H54 (cell line): ENCODE data around the gene TWSG1.
"Not testable (repeated sequence)": the region's sequence is repeated elsewhere in the genome, so short reads cannot be mapped to it uniquely, and the experiment has no call there.

Source experiments
- DNase-seq: peaks from one replicate; pipeline ENCODE4 v3.0.0; 2011; ENCODE audit warnings: low spot score, mixed read lengths; ENCODE audit not compliant: insufficient read length
- FAIRE-seq: peaks from 3 replicates; lab custom pipeline; 2011; peaks lifted over from hg19 to GRCh38; lab: Jason Lieb, UNC
- POLR2A ChIP-seq: IDR thresholded peaks from 2 replicates; pipeline ENCODE4 v1.6.1; 2011; ENCODE audit warnings: low read depth, mild to moderate bottlenecking, low read length

The TWSG1 gene

DNA sequence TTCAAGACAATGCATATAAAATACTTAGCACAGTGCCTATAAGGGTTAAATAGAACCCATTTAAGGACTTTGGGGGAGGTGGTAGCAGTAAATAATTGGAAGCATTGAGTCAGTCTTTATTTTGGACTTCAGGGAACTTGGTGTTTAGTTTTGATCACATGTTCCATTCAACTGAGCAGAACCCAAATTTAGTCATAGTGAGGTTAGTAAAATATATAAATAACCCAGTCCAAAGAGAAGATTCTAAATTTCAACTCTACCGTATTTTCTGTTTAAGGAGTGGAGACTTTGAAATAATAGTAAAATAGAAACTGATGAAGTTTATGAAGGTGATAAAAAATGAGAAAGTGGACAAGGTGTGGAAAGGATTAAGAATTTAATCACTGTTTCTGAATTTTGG lies 19.7 kb downstream of the TWSG1 start:
- FAIRE-seq (no peak), DNase-seq (no peak)
- TF ChIP-seq POLR2A: no peak

DNA sequence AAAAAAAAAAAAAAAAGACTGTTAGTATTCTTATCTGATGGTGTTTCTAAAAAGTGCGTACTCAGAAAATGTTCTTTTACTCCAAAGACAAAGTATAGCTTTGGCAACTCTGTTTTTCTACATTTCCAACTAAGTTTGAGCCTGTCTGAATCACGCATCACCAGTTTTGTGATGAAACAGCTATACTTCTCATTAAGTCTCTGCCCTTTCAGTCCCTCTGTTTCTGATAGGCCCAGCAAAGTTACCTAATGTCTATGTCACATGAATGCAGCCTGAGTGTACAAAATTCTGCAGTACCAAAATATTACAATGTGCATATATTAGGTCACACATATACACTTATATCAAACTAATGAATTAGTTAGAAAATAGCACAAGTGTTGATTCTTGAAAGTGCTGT lies 22.4 kb downstream of the TWSG1 start:
- TF ChIP-seq POLR2A: no peak
- no peak for DNase-seq
- FAIRE-seq: no peak

DNA sequence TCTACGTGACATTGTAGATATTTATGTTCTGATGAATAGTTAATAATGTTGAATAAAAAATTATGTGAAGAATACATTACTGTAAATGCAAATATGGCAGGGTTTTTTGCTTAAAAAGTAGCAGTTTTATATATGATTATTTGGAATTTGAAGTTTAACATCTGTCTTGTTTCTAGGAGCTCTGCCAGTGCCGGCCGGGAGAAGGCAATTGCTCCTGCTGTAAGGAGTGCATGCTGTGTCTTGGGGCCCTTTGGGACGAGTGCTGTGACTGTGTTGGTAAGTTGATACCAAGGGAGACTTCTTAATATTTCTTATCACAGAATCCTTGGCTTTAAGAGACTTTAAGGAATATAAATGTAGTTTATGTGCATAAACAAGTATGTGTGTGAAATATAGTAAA lies 25.2 kb downstream of the TWSG1 start:
- no peak for FAIRE-seq
- no peak for TF ChIP-seq POLR2A
- no peak for DNase-seq

DNA sequence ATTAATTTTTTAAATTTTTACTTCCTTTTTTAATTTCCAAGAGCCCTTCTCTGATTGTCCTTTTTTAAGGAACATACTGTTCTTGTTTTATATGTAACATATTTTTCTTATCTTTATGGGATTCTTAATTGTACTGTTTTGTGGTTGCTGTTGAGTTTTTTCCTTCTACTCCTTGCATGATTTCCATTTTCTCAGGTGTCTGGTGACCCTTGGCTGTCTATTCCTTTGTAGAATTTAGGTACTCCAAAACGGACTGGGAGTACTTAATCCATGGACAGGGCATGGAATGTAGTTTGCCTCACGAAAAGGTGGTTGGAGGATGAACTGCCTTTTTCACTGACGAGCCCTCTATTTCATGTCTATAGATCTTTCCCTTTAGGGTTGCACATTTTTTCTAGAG lies 26.6 kb downstream of the TWSG1 start:
- DNase-seq (no peak), FAIRE-seq (no peak)
- TF ChIP-seq POLR2A: no peak

DNA sequence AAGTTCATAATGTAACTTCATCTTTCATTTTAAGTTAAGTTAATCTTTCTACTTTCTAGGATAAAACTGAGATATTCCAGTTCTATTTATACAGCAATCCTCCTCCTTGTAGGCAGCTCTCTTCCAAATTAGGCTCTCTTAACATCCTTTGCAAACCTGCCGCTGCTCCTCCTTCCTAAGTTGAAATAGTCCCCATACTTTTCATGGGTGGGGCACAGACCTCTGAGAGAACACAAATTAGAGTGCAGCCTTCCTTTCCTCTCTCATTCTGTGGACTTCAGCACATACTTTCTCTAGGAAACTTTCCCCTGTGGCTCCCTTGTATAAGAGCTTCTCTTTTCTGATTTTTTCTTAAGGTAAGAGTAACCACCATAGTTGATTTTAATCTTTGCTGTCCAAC lies 28.3 kb downstream of the TWSG1 start:
- TF ChIP-seq POLR2A: no peak
- FAIRE-seq: no peak
- no peak for DNase-seq

DNA sequence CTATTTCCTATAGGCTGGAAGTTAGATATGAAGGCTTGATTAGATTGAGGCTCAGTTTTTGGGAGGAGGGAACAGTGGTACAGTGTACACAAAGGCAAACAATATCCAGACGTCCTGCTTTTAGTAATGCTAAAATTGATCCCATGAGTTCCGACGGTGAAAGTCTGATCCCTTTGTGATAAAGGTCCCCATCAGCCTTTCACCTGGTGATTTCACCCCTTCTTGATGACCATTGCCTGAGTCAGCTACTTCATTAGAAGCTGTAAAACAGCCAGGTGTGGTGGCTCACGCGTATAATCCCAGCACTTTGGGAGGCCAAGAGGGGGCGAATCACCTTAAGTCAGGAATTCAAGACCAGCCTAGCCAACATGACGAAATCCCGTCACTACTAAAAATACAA lies 29.7 kb downstream of the TWSG1 start:
- peak; percentile 88 for FAIRE-seq
- no peak for TF ChIP-seq POLR2A
- DNase-seq: no peak

DNA sequence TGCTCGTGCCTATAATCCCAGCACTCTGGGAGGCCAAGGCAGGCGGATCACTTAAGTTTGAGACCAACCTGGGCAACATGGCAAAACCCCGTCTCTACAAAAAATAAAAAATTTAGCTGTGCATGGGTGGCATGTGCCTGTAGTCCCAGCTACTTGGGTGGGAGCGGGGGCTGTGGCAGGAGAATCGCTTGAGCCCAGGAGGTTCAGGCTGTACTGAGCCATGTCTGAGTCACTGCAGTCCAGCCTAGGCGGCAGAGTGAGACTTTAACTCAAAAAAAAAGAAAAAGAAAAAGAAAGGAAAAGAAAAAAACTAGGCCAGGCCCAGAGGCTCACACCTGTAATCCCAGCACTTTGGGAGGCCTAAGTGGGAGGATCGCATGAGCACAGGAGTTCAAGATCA lies 30.8 kb downstream of the TWSG1 start:
- FAIRE-seq (peak; percentile 71), DNase-seq (no peak)
- TF ChIP-seq POLR2A: no peak

DNA sequence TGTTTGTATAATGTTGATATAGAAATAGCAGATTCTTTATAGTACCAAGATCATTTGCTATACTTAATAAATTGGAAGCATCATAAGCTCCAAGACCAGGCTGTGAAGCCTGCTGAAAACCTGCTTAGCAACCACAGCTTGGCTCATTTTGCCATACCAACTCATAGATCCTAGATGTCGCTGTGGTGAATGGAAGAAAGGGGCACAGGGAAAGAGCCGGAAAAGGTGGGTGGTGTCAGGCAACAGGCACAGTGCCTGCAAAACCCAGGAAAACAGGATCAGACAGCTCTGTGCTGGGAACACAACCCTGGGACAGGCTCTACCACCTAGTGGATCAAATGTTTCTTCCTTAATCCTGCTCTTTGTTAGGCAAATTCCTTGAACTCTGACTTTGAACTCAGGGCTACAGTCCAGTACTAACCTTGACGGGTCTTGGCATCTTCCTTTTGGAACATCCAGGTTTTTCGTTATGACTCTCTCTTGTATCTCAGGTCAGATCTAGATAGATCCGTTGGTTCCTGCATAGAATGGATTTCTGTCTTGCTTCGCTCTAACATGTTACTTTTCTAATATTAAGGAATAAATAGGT lies 31.6 kb downstream of the TWSG1 start:
- DNase-seq (no peak), FAIRE-seq (no peak)
- no peak for TF ChIP-seq POLR2A

DNA sequence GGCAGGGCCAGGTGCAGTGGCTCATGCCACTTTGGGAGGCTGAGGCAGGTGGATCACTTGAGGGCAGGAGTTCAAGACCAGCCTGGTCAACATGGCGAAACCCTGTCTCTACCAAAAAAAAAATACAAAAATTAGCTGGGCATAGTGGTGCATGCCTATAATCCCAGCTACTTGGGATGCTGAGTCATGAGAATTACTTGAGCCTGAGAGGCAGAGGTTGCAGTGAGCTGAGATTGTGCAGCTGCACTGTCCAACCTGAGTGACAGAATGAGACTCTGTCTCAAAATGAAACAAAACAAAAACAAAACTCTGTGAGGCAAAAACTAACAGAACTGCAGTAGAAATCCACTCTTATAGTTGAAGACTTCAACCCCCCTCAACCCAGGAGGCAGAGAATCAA lies 38.7 kb downstream of the TWSG1 start:
- not testable (repeated sequence) for DNase-seq, FAIRE-seq

DNA sequence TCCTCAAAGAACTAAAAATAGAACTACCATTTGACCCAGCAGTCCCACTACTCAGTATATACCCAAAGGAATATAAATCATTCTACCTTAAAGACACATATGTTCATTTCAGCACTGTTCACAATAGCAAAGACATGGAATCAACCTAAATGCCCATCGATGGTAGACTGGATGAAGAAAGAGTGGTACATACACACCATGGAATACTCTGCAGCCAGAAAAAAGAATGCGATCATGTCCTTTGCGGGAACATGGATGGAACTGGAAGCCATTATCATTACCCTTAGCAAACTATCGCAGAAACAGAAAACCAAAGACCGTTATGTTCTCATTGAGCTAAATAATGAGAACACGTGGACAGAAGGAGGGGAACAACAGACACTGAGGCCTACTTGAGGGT lies 44.5 kb downstream of the TWSG1 start:
- TF ChIP-seq POLR2A: no peak
- DNase-seq: no peak
- FAIRE-seq: no peak

DNA sequence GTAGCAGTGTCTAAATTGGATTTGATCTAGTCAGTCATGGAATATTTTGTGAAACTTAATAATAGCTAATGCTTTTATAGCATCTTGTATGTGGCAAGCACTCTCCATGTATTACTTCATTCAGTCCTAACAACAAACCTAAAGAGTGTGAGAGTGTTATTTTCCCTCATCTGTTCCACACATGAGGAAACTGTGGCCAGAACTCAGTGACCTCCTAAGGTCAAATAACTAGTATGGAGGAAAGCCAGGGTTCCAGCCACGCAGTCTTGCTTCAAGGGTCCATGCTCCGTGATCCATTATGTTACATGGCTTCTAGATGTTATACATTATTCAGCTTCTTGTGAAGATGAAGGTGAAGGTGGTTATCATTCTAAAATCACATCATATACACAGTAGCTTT lies 45.5 kb downstream of the TWSG1 start:
- no peak for FAIRE-seq
- no peak for TF ChIP-seq POLR2A
- no peak for DNase-seq

DNA sequence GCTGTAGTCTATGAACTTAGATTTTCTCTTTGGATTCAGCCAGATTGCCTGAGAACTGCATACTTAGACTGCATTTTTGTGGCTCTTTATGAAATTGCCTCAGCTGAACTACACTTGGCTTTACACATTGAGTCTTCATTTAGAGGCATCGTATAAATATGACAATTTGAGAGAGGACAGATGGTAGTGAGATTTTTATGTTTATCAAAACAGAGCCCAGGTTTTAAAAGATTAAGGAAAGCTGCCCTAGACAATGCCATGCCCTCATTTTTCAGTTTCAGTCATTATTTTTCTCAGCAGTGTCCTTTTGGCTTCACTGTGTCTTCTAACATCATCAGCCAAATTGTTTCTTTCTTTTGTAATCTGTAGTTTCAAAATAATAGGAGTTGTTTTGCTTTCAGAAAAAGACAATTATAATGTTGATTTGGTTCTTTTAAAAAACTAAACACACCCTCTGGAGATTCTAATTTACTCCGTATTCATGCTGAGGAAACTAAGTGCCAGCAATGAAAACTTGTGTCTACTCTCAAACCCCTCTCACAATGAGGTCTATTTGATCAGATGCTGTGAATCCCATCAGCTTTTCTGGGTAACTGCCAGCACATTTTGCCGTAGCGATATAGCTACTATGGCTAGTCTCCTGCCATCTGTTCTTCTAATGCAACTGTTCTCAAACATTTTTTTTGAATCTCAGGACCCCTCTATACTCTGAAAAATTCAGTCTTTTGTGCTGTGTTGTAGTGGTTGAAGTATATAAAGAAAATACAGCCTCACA lies 46.2 kb downstream of the TWSG1 start:
- TF ChIP-seq POLR2A: no peak
- DNase-seq (no peak), FAIRE-seq (no peak)

DNA sequence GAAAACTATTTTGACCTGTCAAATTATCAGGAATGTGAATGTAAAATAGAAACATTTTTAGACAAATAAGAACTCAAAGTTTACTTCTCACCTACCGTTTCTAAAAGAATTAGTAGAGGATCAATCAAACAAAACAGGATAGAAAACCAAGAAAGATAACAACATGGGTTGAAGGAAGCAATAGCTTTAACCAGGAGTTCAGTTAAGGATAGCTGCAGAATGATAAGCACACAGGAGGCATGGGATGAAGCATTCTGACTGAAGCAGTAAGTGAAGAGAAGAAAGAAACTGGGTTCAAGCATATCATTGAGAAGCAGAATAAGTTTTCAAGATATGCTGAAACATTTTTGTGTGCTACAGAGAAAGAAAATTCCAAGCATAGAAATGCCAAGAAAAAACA lies 52.3 kb downstream of the TWSG1 start:
- DNase-seq (no peak), FAIRE-seq (no peak)
- no peak for TF ChIP-seq POLR2A

DNA sequence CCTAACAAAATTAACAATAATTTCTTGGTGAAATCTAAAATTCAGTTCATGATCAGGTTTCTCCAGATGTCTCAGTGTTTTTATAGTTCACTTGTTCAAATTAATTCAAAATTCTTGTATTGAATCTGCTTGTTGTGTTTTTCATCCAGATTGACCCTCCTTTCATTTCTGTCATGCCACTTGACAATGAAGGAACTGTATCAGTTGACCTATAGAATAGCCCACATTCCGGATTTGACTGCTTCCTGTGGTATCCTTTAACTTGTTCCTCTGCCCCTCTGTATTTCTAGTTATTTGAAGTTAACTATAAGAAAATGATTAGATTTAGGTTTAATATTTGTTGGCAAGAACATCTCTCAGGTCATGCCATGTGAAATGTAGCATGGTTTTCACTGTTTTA lies 53.3 kb downstream of the TWSG1 start:
- no peak for FAIRE-seq
- no peak for TF ChIP-seq POLR2A
- DNase-seq: no peak

DNA sequence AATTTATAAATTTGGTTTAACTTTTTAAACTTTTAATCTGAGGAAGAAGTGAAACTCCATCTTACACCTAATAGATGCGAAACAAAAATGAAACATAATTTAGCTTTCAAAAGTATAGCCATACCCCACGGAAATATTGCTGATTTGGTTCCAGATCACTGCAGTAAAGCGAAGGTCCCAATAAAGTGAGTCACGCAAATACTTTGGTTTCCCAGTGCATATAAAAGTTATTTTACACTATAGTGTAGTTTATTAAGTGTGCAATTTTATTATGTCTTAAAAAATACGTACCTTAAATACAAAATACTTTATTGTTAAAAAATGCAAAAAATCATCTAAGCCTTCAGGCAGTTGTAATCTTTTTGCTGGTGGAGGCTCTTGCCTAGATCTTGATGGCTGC lies 55.1 kb downstream of the TWSG1 start:
- no peak for TF ChIP-seq POLR2A
- no peak for FAIRE-seq
- no peak for DNase-seq
